NCI-H82 treated with DMSO at 0.1 percent for 48 hours (cell line): ENCODE data around the gene ROBO2.

Source experiments
- DNase-seq: peaks from one replicate; lab custom pipeline; 2025; ENCODE audit not compliant: unreplicated experiment; lab: John Stamatoyannopoulos, UW

ROBO2 gene

GRCh38 chr3:77321646-77322045, 281.7 kb downstream of the ROBO2 start:
- no peak for DNase-seq

GRCh38 chr3:77323626-77324025, 283.7 kb downstream of the ROBO2 start:
- DNase-seq = no peak

- DNase-seq = no peak
These were observed 284.2 kb downstream of the ROBO2 start for GRCh38 chr3:77324105-77324504.

- DNase-seq = no peak
These were observed 285.4 kb downstream of the ROBO2 start for GRCh38 chr3:77325280-77325679.

DNA sequence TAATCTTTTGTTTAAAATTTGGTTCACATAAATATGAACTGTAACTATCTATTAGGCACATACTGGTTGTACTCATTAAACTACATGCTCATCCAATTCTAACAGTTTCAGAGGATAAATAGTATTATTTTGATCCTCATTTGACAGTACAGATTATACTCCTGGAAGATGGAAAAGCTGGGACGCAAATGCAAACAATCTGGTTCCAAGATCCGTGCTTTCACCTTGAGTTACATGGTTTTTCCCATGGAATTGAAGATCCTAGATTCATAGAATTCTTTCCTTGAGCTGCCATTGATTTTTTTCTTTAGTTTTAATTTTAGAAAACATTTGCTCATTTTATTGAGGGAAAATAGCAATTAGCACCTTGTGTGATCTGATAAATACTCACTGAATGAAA, 285.8 kb downstream of the ROBO2 start:
- DNase-seq = no peak

- DNase-seq = peak; percentile 72
These were observed 286.7 kb downstream of the ROBO2 start for GRCh38 chr3:77326586-77326985.

- DNase-seq = no peak
These were observed 288.8 kb downstream of the ROBO2 start for GRCh38 chr3:77328690-77329089.

GRCh38 chr3:77329116-77329515, 289.2 kb downstream of the ROBO2 start:
- no peak for DNase-seq

GRCh38 chr3:77338195-77338594, 298.3 kb downstream of the ROBO2 start:
- no peak for DNase-seq

DNA sequence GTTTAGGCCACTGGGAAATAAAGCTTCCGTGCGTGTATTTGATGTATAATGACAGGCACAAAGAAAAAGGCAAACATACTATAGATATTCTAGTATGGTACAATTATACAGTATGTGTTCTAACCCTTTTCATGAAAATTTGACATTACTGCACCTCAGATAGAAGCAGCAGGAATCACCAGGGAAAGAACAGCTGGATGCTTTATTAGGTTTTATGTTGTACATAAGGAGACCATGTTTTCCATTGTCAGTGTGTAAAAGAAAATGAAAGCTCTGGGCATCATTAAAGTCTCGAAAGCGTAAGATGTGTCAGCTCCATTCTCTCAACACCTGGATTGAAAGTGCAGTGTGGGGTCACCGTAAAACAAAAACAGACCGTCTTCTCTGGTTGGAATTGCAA, 302.1 kb downstream of the ROBO2 start:
- DNase-seq = no peak

DNA sequence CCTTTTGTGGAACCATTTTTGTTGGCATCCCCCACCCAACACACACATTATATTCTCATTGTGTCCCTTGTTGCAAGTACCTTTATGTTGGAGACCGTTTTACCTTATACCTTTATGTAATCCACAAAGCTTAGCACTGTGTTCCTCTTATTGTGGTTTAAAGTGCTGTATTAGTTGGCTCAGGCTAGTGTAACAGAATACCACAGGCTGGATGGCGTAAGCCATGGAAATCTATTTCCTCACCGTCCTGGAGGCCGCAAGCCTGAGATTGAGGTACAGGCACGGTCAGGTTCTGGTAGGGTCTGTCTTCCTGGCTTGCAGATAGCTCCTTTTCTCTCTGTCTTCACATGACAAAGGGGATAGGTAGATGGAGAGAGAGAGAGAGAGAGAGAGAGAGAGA, 302.8 kb downstream of the ROBO2 start:
- no peak for DNase-seq

DNA sequence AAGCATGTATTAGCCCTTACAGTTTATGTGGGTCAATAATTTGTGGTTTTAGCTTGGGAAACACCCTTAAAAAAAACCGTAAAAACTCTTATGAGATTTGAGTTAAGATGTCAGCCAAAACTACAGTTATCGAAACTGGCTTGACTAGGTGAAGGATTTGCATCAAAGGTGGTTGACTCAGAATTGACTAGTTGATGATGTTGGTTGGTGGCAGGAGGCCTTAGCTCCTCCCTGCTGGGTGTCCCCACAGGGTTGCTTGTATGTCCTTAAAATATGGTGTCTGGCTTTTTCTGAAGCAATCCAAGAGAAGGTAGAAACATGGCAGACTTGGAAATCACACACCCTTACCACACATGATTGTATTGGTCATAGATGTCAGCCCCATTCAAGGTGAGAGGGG, 305.1 kb downstream of the ROBO2 start:
- DNase-seq = no peak

- no peak for DNase-seq
These were observed 308.5 kb downstream of the ROBO2 start for GRCh38 chr3:77348244-77348855.

DNA sequence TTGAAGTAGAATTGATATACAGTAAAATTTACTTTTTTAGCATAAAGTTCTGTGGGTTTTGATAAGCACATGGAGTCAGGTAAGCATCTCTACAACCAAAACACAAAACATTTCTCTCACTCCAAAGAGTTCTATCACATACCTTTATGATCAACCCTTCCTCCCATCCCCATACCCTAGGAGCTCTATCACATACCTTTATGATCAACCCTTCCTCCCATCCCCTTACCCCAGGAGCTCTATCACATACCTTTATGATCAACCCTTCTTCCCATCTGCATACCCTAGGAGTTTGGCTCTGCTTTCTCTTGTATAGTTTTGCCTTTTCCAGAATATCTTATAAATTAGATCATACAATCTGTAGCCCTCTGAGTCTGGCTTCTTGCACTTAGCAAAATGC, 315.1 kb downstream of the ROBO2 start:
- no peak for DNase-seq

GRCh38 chr3:77362936-77363335, 323.0 kb downstream of the ROBO2 start:
- DNase-seq = no peak

GRCh38 chr3:77365152-77365551, 325.3 kb downstream of the ROBO2 start:
- DNase-seq = no peak

GRCh38 chr3:77370413-77370812, 330.5 kb downstream of the ROBO2 start:
- DNase-seq = no peak

- DNase-seq = no peak
These were observed 332.1 kb downstream of the ROBO2 start for GRCh38 chr3:77372018-77372417.

DNA sequence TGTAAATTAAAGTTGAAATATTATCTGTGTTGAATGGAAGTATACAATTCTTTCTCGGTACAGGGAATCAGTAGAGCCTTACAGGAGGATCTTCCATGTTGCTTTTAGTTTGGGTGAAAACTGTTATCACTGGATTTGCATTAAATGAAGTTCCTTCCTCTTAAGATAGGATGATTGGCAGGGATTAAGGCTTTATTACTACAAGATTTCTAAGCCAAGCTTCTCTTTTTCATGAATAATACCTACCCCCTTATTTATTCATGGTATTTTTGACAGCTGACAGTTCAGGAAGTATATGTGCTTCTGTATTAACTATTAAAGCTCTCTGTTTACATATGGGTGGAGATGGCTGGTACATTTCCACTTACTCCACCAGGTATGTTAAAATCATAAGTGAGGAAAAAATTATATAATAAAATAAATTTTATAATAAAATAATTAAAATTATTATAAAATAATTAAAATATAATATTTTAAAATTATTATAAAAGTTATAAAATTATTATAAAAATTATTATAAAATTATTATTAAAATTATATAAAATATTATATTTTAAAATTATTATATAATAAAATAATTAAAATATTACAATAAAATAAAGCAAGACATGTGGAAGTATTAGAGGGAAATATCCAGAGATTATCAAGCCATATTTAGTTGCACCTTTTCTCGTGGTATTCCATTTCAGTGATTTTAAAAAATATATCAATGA, 332.9 kb downstream of the ROBO2 start:
- DNase-seq = no peak

- DNase-seq = no peak
These were observed 333.7 kb downstream of the ROBO2 start for GRCh38 chr3:77373619-77374018.

- no peak for DNase-seq
These were observed 336.6 kb downstream of the ROBO2 start for GRCh38 chr3:77376511-77376910.

DNA sequence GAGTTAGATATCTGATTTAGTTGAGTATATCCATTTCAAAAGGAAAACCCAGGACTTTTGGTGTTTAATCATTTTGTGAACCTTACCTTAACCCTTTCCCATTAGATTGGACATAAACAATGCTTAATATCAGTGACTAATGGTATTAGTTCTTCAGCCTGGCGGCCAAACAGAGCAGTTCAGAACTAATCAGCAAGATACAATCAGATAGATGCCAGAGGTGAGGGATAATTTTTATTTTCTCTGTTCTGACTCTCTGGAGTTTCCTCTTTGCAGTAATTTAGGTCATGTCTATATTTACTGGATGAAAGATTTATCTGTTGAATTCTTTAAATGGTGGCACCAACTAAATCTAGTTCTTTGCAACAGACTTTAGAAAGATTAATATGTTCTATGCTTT, 337.8 kb downstream of the ROBO2 start:
- no peak for DNase-seq

GRCh38 chr3:77380136-77380535, 340.2 kb downstream of the ROBO2 start:
- no peak for DNase-seq
